ENCODE measurements around the gene NOS3. TPM values are rescaled to one million over a fixed set of nuclear protein-coding genes. Genes with fewer than 3 reads are reported as not detected.

Gene NOS3
- total RNA-seq, 2 donors from 2014 or later = 6.1 to 10.4 TPM

- DNase-seq (ENCODE audit: low spot score) = no peak
- Histone ChIP-seq H3K9me3 (no peaks in the 10 kb centered on the region), H3K36me3 (no peaks in the 10 kb centered on the region), H3K4me3 (no peak overlapping the region), H3K4me1 (replicated peaks) (no peaks in the 10 kb centered on the region), H3K27ac (no peak overlapping the region), H3K27me3 (replicated peaks; ENCODE audit: insufficient read depth) (no peaks in the 10 kb centered on the region)
- intact Hi-C loops (cut with DNase I) = no loop called here
- 88% methylated on average over 14 of the region's 14 CpGs for WGBS
- TF ChIP-seq CTCF (IDR thresholded peaks at IDR 0.05) (no peak), POLR2A (IDR thresholded peaks at IDR 0.05) (no peak), POLR2AphosphoS5 (IDR thresholded peaks at IDR 0.05) (no peak)
Observed at GRCh38 chr7:150993511-150993910, 2.7 kb downstream of the NOS3 start.

- H3K27ac ChIP-seq = no peak overlapping the region
Observed at GRCh38 chr7:150994141-150994837, 3.5 kb downstream of the NOS3 start.

GRCh38 chr7:150994838-150995510 lies 4.2 kb downstream of the NOS3 start:
- no peaks in the 10 kb centered on the region for H3K36me3 ChIP-seq
- DNase-seq (ENCODE audit: low spot score) = no peak
- no peaks in the 10 kb centered on the region for H3K9me3 ChIP-seq
- WGBS = 66% methylated on average over 19 of the region's 19 CpGs
- intact Hi-C loops (cut with DNase I) = no loop called here
- no peaks in the 10 kb centered on the region for H3K4me1 ChIP-seq (replicated peaks)
- H3K27ac ChIP-seq = no peak overlapping the region
- H3K4me3 ChIP-seq = no peak overlapping the region
- no peaks in the 10 kb centered on the region for H3K27me3 ChIP-seq (replicated peaks; ENCODE audit: insufficient read depth)
- TF ChIP-seq CTCF (IDR thresholded peaks at IDR 0.05) (no peak), POLR2A (IDR thresholded peaks at IDR 0.05) (no peak), POLR2AphosphoS5 (IDR thresholded peaks at IDR 0.05) (no peak)

More at GRCh38 chr7:150994141-150994837, 3.5 kb downstream of the NOS3 start:
- Histone ChIP-seq H3K9me3 (no peaks in the 10 kb centered on the region), H3K36me3 (no peaks in the 10 kb centered on the region), H3K4me3 (no peak overlapping the region), H3K27me3 (replicated peaks; ENCODE audit: insufficient read depth) (no peaks in the 10 kb centered on the region), H3K4me1 (replicated peaks) (no peaks in the 10 kb centered on the region)
- intact Hi-C loops (cut with DNase I) = no loop called here
- WGBS = 56% methylated on average over 15 of the region's 15 CpGs
- TF ChIP-seq POLR2A (IDR thresholded peaks at IDR 0.05) (no peak), CTCF (IDR thresholded peaks at IDR 0.05) (no peak), POLR2AphosphoS5 (IDR thresholded peaks at IDR 0.05) (no peak)
- no peak for DNase-seq (ENCODE audit: low spot score)

GRCh38 chr7:150996376-150997074 lies 5.7 kb downstream of the NOS3 start:
- WGBS = 40% methylated on average over 26 of the region's 31 CpGs
- Histone ChIP-seq H3K36me3 (no peaks in the 10 kb centered on the region), H3K9me3 (no peaks in the 10 kb centered on the region), H3K27ac (no peak overlapping the region), H3K4me3 (no peak overlapping the region), H3K4me1 (replicated peaks) (no peaks in the 10 kb centered on the region), H3K27me3 (replicated peaks; ENCODE audit: insufficient read depth) (no peaks in the 10 kb centered on the region)
- intact Hi-C loops (cut with DNase I) = no loop called here
- no peak for DNase-seq (ENCODE audit: low spot score)
- TF ChIP-seq POLR2A (IDR thresholded peaks at IDR 0.05) (no peak), CTCF (IDR thresholded peaks at IDR 0.05) (no peak), POLR2AphosphoS5 (IDR thresholded peaks at IDR 0.05) (no peak)

Measured in prostate gland (tissue), 2 donors.